ENCODE results near the gene CYP4F12. TPM values are rescaled to one million over a fixed set of nuclear protein-coding genes. Genes with fewer than 3 reads are reported as not detected.
A peak's percentile ranks its signal among the peaks of the same experiment; 100 is the strongest.

The CYP4F12 gene
- total and polyA plus RNA-seq, 4 donors, result 14.6 to 64.0 (median 25.0) TPM

- 27% methylated on average over 12 of the region's 12 CpGs for WGBS
- DNase-seq (ENCODE audit: low spot score), result peak; percentile 63
- H3K36me3 ChIP-seq (ENCODE audit: control insufficient read depth in 4 of 4, insufficient read depth in 3 of 4, low read depth in 1 of 4, low read length in 3 of 4), result peaks cover 0 to 8% (median 4%) of the 10 kb centered on the region in 4 donors
- H3K4me3 ChIP-seq (ENCODE audit: low read depth in 1 of 3, low read length in 3 of 3), result peak overlapping the region; percentile 60 to 94 (median 88)
- peak overlapping the region; percentile 54 to 82 for H3K9ac ChIP-seq (ENCODE audit: low read depth in 1 of 2, low read length in 2 of 2)
- peaks cover 6 to 63% (median 49%) of the 10 kb centered on the region in 4 donors for H3K4me1 ChIP-seq (ENCODE audit: control insufficient read depth in 4 of 4, insufficient read depth in 4 of 4, low read length in 3 of 4)
- H3K27ac ChIP-seq (ENCODE audit: low read depth in 1 of 2, low read length in 2 of 2), result peak overlapping the region; percentile 96 to 99
- H3K9me3 ChIP-seq (ENCODE audit: control insufficient read depth in 4 of 4, low read length in 3 of 4), result no peaks in the 10 kb centered on the region
- no peaks in the 10 kb centered on the region for H3K27me3 ChIP-seq (ENCODE audit: control insufficient read depth in 4 of 4, insufficient read depth in 4 of 4, low read length in 3 of 4)
- TF ChIP-seq, protein P1, sequence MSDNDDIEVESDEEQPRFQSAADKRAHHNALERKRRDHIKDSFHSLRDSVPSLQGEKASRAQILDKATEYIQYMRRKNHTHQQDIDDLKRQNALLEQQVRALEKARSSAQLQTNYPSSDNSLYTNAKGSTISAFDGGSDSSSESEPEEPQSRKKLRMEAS (IDR thresholded peaks at IDR 0.05), result peak; percentile 58
- no peak for TF ChIP-seq GABPA (IDR thresholded peaks at IDR 0.05 in 1 of 2, conservative IDR thresholded peaks at IDR 0.05 in 1 of 2)
- TF ChIP-seq HNF4G (IDR thresholded peaks at IDR 0.05), result peak; percentile 89
- TF ChIP-seq SP1 (IDR thresholded peaks at IDR 0.05), result peak; percentile 96
- peak; percentile 95 for TF ChIP-seq FOXA2 (IDR thresholded peaks at IDR 0.05)
- TF ChIP-seq NR2F2 (IDR thresholded peaks at IDR 0.05), result peak; percentile 45
- peak in 1 of 2 donors; percentile 65 for TF ChIP-seq RAD21 (IDR thresholded peaks at IDR 0.05)
- TF ChIP-seq RXRA (IDR thresholded peaks at IDR 0.05), result peak; percentile 88 to 92
- peak; percentile 86 for TF ChIP-seq FOXA1 (IDR thresholded peaks at IDR 0.05)
- TF ChIP-seq TAF1 (conservative IDR thresholded peaks at IDR 0.05), result peak; percentile 96
- TF ChIP-seq, protein P2, sequence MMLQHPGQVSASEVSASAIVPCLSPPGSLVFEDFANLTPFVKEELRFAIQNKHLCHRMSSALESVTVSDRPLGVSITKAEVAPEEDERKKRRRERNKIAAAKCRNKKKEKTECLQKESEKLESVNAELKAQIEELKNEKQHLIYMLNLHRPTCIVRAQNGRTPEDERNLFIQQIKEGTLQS (IDR thresholded peaks at IDR 0.05), result peak; percentile 67
- TF ChIP-seq YY1 (IDR thresholded peaks at IDR 0.05), result peak; percentile 50
- TF ChIP-seq, protein P3, sequence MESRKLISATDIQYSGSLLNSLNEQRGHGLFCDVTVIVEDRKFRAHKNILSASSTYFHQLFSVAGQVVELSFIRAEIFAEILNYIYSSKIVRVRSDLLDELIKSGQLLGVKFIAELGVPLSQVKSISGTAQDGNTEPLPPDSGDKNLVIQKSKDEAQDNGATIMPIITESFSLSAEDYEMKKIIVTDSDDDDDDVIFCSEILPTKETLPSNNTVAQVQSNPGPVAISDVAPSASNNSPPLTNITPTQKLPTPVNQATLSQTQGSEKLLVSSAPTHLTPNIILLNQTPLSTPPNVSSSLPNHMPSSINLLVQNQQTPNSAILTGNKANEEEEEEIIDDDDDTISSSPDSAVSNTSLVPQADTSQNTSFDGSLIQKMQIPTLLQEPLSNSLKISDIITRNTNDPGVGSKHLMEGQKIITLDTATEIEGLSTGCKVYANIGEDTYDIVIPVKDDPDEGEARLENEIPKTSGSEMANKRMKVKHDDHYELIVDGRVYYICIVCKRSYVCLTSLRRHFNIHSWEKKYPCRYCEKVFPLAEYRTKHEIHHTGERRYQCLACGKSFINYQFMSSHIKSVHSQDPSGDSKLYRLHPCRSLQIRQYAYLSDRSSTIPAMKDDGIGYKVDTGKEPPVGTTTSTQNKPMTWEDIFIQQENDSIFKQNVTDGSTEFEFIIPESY (IDR thresholded peaks at IDR 0.05), result peak; percentile 65
- no peak for TF ChIP-seq CTCF (IDR thresholded peaks at IDR 0.05; ENCODE audit: low read depth, low read length, missing input control)
- TF ChIP-seq, protein P4, sequence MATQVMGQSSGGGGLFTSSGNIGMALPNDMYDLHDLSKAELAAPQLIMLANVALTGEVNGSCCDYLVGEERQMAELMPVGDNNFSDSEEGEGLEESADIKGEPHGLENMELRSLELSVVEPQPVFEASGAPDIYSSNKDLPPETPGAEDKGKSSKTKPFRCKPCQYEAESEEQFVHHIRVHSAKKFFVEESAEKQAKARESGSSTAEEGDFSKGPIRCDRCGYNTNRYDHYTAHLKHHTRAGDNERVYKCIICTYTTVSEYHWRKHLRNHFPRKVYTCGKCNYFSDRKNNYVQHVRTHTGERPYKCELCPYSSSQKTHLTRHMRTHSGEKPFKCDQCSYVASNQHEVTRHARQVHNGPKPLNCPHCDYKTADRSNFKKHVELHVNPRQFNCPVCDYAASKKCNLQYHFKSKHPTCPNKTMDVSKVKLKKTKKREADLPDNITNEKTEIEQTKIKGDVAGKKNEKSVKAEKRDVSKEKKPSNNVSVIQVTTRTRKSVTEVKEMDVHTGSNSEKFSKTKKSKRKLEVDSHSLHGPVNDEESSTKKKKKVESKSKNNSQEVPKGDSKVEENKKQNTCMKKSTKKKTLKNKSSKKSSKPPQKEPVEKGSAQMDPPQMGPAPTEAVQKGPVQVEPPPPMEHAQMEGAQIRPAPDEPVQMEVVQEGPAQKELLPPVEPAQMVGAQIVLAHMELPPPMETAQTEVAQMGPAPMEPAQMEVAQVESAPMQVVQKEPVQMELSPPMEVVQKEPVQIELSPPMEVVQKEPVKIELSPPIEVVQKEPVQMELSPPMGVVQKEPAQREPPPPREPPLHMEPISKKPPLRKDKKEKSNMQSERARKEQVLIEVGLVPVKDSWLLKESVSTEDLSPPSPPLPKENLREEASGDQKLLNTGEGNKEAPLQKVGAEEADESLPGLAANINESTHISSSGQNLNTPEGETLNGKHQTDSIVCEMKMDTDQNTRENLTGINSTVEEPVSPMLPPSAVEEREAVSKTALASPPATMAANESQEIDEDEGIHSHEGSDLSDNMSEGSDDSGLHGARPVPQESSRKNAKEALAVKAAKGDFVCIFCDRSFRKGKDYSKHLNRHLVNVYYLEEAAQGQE (IDR thresholded peaks at IDR 0.05), result peak; percentile 92
- peak; percentile 96 to 98 for TF ChIP-seq HNF4A (conservative IDR thresholded peaks at IDR 0.05)
- TF ChIP-seq JUND (IDR thresholded peaks at IDR 0.05), result peak; percentile 71 to 76
- peak; percentile 26 to 36 for TF ChIP-seq EGR1 (IDR thresholded peaks at IDR 0.05; ENCODE audit: low read depth in 2 of 2)
Observed at GRCh38 chr19:15640904-15641597, 31.8 kb upstream of the CYP4F12 start.
